Erythroblast (primary cell): ENCODE results near the gene ATP2B3.

ENCODE experiments used
- DNase-seq, 2 experiments: peaks; one replicate each; lab custom pipeline; 2025; lab: John Stamatoyannopoulos, UW
- GATA1 ChIP-seq: IDR thresholded peaks from 2 replicates; pipeline ENCODE4 v1.6.1; 2011; ENCODE audit warnings: low read depth, mild to moderate bottlenecking, control low read depth, low read length, moderate library complexity
- POLR2A ChIP-seq: IDR thresholded peaks from 2 replicates; pipeline ENCODE4 v1.6.1; 2011; ENCODE audit warnings: mild to moderate bottlenecking, low read length

ATP2B3 gene

DNA sequence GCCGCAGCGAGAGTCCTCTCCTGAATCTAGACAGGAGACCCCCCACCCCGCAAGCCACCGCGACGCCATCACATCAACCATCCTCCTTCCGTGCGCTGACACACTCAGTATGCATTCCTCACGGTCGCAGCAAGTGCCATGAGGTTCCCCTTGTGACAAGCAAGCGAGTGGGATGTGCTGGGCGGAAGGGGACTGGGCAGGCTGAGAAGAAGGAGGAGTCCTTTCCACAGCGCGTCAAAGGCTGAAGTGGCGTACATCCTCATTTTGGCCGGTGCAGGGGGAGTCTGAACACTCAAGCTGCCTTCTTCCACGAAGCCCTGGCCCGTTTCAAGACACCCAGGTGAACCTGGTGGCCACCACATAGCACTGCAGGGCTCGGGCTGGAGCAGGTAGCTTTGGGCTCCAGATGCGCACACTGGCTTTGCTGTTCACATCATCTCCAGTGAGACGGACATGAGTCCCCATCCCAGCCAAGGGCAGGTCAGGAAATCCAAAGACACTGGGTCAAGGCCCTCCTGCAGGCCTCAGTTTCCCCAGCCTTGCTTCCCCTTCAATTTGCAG, 51.1 kb downstream of the ATP2B3 start:
- no peak for DNase-seq
- TF ChIP-seq GATA1 (no peak), POLR2A (no peak)

DNA sequence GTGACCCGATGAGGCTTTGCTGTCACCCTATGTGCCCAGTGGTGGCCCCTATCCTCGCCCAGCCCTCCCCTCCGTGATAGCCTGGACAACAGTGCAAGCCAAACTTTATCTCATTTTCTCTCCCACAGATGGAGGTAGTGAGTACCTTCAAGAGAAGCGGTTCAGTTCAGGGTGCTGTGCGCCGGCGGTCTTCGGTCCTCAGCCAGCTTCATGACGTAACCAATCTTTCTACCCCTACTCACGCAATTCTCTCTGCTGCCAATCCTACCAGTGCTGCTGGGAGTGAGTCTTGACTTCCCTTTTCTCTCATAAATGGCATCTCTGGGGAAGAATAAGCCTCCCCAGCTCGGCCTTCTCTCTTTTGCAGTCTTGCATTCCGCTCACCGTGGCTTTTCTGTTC, 52.0 kb downstream of the ATP2B3 start:
- DNase-seq = no peak
- TF ChIP-seq POLR2A (no peak), GATA1 (no peak)

GRCh38 chrX:153571534-153571908, 54.1 kb downstream of the ATP2B3 start:
- no peak for TF ChIP-seq GATA1
- no peak for TF ChIP-seq POLR2A
- no peak for DNase-seq

DNA sequence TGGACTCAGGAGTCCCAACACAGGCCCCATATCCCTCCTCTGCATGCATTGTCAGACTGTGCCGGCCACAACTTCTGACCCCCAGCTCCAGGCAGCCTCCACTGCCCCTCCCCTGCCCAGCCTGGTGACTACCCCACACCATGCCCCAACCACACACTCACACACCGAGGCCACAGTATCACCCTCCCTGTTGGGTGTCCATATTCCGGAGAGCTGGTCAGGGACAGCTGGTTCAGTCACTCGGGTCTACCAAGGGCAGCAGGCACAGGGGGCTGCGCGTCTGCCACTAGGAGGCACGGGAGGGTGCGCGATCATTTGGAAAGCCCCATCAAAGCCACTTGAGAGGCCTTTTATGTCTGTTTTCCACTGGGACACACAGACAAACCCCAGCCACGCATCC, 55.2 kb downstream of the ATP2B3 start:
- DNase-seq = no peak
- TF ChIP-seq GATA1 (no peak), POLR2A (no peak)

DNA sequence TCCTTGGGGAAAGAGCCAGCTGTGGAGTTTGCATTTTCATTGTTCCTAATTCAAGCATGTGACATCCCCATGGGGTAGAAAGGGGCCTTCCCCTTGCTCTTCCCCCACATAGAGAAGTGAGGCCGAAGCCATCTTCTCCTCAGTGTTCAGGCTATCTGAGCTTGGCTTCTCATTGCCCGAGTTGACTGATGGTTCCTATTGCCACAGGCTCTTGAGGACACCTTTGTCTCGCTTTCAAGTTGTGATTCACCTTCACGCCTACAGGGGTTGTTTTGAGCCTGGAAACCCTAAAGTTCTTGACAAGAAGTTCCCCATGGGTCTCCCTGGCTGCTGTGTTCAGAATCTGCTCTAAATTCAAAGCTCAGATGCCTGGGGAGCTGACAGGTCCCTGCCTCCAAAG, 56.5 kb downstream of the ATP2B3 start:
- TF ChIP-seq GATA1 (no peak), POLR2A (no peak)
- DNase-seq = no peak

DNA sequence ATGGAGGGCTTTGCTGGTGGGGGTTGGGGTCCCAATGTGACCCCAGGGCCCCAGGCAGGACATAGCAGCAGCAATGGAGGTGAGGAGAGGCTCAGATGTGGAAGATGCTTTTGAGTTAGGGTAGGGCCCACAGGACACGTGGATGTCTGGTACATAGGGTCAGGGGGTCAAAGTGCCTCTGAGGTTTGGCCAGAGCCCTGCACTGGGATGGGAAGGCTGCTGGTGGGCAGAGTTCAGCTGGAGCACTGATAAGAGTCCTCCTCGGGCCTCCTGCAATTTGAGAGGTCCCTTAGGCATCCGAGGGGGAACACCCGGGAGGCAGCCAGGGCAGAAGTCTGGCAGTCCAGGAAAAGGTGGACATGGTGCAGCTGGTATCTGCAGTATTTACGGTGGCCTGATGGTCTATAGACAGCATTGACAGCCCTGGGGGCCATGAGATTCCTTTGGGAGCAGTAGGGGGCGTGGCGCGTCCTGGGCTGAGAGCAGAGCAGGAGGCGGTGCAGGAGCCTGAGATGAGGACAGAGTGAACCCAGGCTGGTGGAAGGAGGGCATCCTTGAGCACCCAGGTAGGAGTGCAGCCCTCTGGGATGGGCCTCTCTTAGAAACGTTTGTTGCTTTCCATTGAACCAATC, 58.9 kb downstream of the ATP2B3 start:
- no peak for TF ChIP-seq GATA1
- no peak for DNase-seq

DNA sequence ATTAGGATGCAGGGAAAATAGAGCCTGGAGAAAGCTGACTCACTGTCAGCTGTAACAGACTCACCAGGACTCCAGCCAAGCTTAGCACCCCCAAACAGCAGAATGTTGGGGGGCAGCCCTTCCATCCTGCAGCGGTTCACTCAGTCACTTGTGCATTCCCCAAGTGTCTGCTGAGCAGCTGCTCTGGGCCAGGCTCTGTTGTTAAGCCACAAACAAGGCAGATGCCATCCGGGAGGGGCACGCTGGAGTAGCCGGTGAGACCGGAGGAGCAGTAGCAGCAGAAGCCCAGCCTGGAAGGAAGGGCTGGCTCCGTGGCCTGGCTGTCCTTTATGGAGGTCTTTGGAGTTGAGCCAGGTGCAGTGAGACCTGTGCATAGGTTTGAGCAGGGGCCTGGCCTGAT, 59.5 kb downstream of the ATP2B3 start:
- no peak for TF ChIP-seq GATA1
- TF ChIP-seq POLR2A = no peak
- DNase-seq = no peak

GRCh38 chrX:153578200-153578835, 60.9 kb downstream of the ATP2B3 start:
- no peak for DNase-seq
- TF ChIP-seq POLR2A (no peak), GATA1 (no peak)

DNA sequence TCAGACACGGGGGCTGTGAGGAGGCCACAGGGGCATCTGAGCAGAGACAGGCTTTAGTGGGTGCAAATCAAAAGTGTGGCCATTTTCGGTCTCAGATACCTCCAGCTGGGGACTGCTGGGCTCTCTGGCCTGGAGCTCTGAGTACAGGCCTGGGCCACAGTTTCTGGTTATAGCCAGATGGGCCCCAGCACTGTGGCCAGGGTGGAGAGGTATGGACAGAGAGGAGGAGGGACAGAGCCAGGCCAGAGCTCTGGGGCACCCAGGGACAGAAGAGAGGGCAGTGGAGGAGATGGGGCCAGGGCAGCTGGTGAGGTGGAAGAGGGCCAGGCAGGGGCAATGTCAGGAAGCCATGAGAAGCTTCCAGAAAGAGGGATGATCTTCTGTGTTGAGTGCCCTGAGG, 61.4 kb downstream of the ATP2B3 start:
- no peak for DNase-seq
- TF ChIP-seq POLR2A (no peak), GATA1 (no peak)

DNA sequence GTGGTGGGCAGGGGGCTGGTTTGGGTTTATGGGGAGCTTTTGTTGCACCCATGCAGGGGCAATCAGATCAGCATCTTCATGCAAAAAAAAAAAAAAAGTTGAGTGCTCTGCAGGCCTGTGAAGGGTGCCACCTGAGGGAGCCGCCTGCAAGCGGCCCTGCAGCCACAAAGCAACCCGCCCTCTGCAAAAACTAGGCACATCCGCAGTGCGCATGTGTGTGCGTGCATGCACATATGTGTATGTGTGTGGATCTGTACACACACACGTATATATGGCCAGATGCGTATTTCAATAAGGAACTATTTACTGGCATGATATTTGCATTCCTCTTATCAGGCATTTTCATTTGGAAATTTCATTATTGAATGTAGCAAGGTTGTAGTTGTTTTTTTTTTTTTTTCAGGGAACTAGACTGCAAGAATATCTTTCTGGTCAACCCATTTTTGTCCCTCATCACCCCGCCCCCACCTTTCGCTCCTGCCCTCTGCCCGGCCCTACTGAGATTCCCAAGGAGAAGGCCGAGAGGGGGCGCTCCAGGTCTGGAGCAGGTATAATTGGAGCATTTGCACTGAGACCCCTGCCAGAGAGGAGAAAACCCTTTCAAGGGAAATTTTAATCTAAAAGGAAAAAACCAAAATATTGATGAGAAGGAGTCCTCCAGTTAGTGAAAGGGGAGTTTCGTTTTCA, 63.4 kb downstream of the ATP2B3 start:
- peak; percentile 2 to 16 for DNase-seq
- TF ChIP-seq GATA1 = no peak

DNA sequence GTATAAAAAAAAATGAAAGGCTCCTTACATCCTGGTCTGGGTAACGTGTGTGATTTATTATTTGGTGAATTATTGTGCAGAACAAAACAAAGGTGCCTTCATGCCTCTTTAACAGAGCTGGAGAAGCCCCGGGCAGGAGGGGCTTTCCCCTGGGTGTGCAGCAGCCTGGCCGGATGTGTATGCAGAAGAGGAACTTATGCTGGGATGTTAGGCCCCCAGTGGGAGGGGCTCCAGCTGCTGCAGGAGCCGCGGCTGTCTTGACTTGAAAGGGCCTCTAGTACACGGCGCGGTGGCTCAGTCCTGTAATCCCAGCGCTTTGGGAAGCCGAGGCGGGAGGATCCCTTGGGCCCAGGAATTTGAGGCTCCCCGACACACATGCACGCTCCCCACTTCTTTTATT, 65.5 kb downstream of the ATP2B3 start:
- TF ChIP-seq GATA1 = no peak
- TF ChIP-seq POLR2A = no peak
- no peak for DNase-seq

DNA sequence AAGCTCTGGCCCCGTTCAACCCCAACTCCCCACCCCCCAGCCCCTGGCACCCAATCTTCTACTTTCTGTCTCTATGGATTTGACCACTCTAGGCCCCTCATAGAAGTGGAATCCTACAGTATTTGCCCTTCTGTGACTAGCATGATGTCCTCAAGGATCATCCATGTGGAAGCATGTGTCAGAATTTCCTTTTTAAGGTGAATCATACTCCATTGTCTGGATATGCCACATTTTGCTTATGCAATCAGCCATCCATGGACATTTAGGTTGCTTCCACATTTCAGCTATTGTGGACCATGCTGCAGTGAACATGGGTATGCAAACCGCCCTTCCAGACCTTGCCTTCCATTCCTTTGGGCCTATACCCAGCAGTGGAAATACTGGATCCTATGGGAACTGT, 66.0 kb downstream of the ATP2B3 start:
- TF ChIP-seq POLR2A = no peak
- TF ChIP-seq GATA1 = no peak
- DNase-seq = no peak

- no peak for TF ChIP-seq GATA1
- no peak for TF ChIP-seq POLR2A
- DNase-seq = no peak
Observed at GRCh38 chrX:153585827-153586226, 68.4 kb downstream of the ATP2B3 start.

DNA sequence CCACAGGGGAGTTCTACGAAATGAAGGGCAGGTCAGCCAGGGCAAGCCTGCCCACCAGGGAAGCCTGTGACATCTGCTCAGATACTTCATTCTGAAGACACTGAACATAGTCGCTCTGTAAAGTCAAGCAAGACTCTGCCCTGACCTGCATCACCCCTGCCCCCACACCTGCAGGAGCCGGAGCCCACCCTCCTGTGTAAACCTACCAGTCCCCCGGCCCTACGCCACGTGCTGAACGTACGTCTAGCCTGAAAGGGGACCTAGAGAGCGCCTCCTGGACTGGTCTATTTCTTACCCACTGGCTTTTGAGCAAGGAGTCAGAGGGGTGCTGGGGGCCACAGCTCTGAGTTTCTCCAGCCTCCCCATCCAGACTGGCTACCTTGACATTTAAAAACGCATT, 69.9 kb downstream of the ATP2B3 start:
- no peak for DNase-seq
- TF ChIP-seq POLR2A (no peak), GATA1 (no peak)
